K562 (cell line): ENCODE data around the gene LIPN. TPM values are rescaled to one million over a fixed set of nuclear protein-coding genes. Genes with fewer than 3 reads are reported as not detected.

Experiments used
- ATAC-seq: fragments of 200-7000 bp; cut with Tn5 transposase; 3 replicates; pipeline ENCODE4 v1.9.1; 2020; ENCODE audit warnings: moderate library complexity
- BruUV-seq: library from RNA; stranded (reverse); fragments of 400-500 nt; replicated peaks from 2 replicates; lab custom pipeline; 2021; lab: Mats Ljungman, UMichigan
- CTCF ChIA-PET: fragments of 300-600 bp; formaldehyde crosslinking; extraction: SDS; loops from one replicate; lab custom pipeline; 2021; ENCODE audit warnings: low intra/inter-chr PET ratio; lab: Yijun Ruan, JAX
- POLR2A ChIA-PET: fragments of 300-600, 350-650 bp; sonication (Branson Sonifier 250); formaldehyde crosslinking; extraction: SDS; loops from one replicate; lab custom pipeline; 2021; ENCODE audit warnings: antibody characterized with exemption, inconsistent platforms; lab: Yijun Ruan, JAX
- DNase-seq, 4 experiments: peaks; one replicate each; pipeline versions ENCODE4 v3.0.0 to v3.0.0-alpha.2; 2011 to 2018; ENCODE audit warnings: low spot score in 3 of 4, mixed read lengths in 3 of 4; ENCODE audit errors: extremely low read depth in 1 of 4
- FAIRE-seq: peaks from 2 replicates; lab custom pipeline; 2011; peaks lifted over from hg19 to GRCh38; lab: Jason Lieb, UNC
- H2AFZ ChIP-seq: 2 replicates; pipeline ENCODE4 v1.6.0; 2011; ENCODE audit warnings: low read depth, low read length, control low read depth, inconsistent platforms
- H3K27ac ChIP-seq: fragments of 200-600 bp; 3 replicates; pipeline ENCODE4 v1.8.0; 2011; ENCODE audit warnings: low read depth, mild to moderate bottlenecking, control low read depth, inconsistent platforms, low read length, moderate library complexity, mixed read lengths; ENCODE audit errors: extremely low read depth
- H3K27me3 ChIP-seq, 2 experiments: fragments of 300-600 bp in 1 of 2; 2 replicates in 1 of 2; 3 replicates in 1 of 2; pipeline versions ENCODE4 v1.6.0 to v1.8.0; 2011; ENCODE audit warnings: inconsistent platforms in 2 of 2, low read length in 2 of 2, mild to moderate bottlenecking in 1 of 2, mixed read lengths in 1 of 2, moderate library complexity in 1 of 2; ENCODE audit not compliant: control insufficient read depth in 2 of 2, insufficient read depth in 2 of 2
- H3K36me3 ChIP-seq: fragments of 300-600 bp; 3 replicates; pipeline ENCODE4 v1.8.0; 2011; ENCODE audit warnings: mild to moderate bottlenecking, low read length, inconsistent platforms; ENCODE audit not compliant: control insufficient read depth, insufficient read depth
- H3K4me1 ChIP-seq, 2 experiments: fragments of 200-600 bp in 1 of 2; replicated peaks in 1 of 2; 2 replicates in 1 of 2; 3 replicates in 1 of 2; pipeline versions ENCODE4 v1.5.1 to v1.8.0; 2011; ENCODE audit warnings: inconsistent platforms in 2 of 2, low read length in 2 of 2, mild to moderate bottlenecking in 1 of 2, mixed read lengths in 1 of 2, moderate library complexity in 1 of 2; ENCODE audit not compliant: control insufficient read depth in 2 of 2, insufficient read depth in 2 of 2
- H3K4me2 ChIP-seq: 2 replicates; pipeline ENCODE4 v1.6.1; 2011; ENCODE audit warnings: low read length, control low read depth, inconsistent platforms, mixed read lengths; ENCODE audit not compliant: insufficient read depth
- H3K4me3 ChIP-seq: fragments of 200-600 bp; sonication (generic), shearing (Covaris generic); 2 replicates; pipeline ENCODE4 v1.5.1; 2016; ENCODE audit warnings: control low read depth, inconsistent platforms
- H3K79me2 ChIP-seq: fragments of 200-600 bp; 3 replicates; pipeline ENCODE4 v1.8.0; 2011; ENCODE audit warnings: low read length, inconsistent platforms; ENCODE audit not compliant: control insufficient read depth, insufficient read depth
- H3K9ac ChIP-seq, 2 experiments: 2 replicates each; pipeline versions ENCODE4 v1.6.0 to v1.6.1; 2011; ENCODE audit warnings: low read depth in 2 of 2, low read length in 2 of 2, control low read depth in 1 of 2, inconsistent platforms in 1 of 2, mild to moderate bottlenecking in 1 of 2, mixed read lengths in 1 of 2; ENCODE audit not compliant: insufficient read depth in 1 of 2
- H3K9me1 ChIP-seq: one replicate; pipeline ENCODE4 v1.6.0; 2011; ENCODE audit warnings: inconsistent platforms, mild to moderate bottlenecking, low read length, moderate library complexity; ENCODE audit not compliant: control insufficient read depth, insufficient read depth
- H3K9me3 ChIP-seq: replicated peaks from 2 replicates; pipeline ENCODE4 v1.5.1; 2011; ENCODE audit warnings: low read depth, low read length, inconsistent platforms; ENCODE audit not compliant: control insufficient read depth, insufficient read depth
- H4K20me1 ChIP-seq: replicated peaks from 2 replicates; pipeline ENCODE4 v1.6.1; 2011; ENCODE audit warnings: low read length, inconsistent platforms, mixed read lengths; ENCODE audit not compliant: control insufficient read depth, insufficient read depth
- GATAD2B ChIP-seq: fragments of 450-650 bp; IDR thresholded peaks from 2 replicates; pipeline ENCODE4 v1.6.1; 2017; ENCODE audit warnings: mild to moderate bottlenecking, borderline replicate concordance
- HLTF ChIP-seq: fragments of 450-650 bp; IDR thresholded peaks from 2 replicates; pipeline ENCODE4 v1.6.1; 2016
- IFI16 ChIP-seq: fragments of 250-450 bp; sonication (Bioruptor Pico); IDR thresholded peaks from 2 replicates; pipeline ENCODE4 v2.1.2; 2022; ENCODE audit warnings: mild to moderate bottlenecking, inconsistent platforms
- KDM1A ChIP-seq, 2 experiments: fragments of 450-650 bp; IDR thresholded peaks; 2 replicates each; pipeline ENCODE4 v1.6.1; 2016; ENCODE audit warnings: mild to moderate bottlenecking in 2 of 2
- MCM7 ChIP-seq, 2 experiments: fragments of 450-650 bp; IDR thresholded peaks; 2 replicates each; pipeline ENCODE4 v1.6.1; 2016 to 2018
- NCOR1 ChIP-seq: fragments of 450-650 bp; IDR thresholded peaks from 2 replicates; pipeline ENCODE4 v1.6.1; 2016; ENCODE audit warnings: mild to moderate bottlenecking, moderate library complexity
- NR1H2 ChIP-seq: sonication (generic); formaldehyde crosslinking; IDR thresholded peaks from 2 replicates; pipeline ENCODE4 v1.4.0; 2020; ENCODE audit warnings: mild to moderate bottlenecking, missing genetic modification reagents
- SMAD2 ChIP-seq: fragments of 150-350 bp; IDR thresholded peaks from 2 replicates; pipeline ENCODE4 v1.6.1; 2014; ENCODE audit warnings: low read depth, mild to moderate bottlenecking, low read length
- TCFL5 ChIP-seq: fragments of 250-450 bp; sonication (Bioruptor Pico); conservative IDR thresholded peaks from 2 replicates; pipeline ENCODE4 v1.6.1; 2021; ENCODE audit warnings: mild to moderate bottlenecking, moderate library complexity, matching md5 sums
- THAP12 ChIP-seq: fragments of 250-450 bp; sonication (Bioruptor Pico); IDR thresholded peaks from 2 replicates; pipeline ENCODE4 v1.9.0; 2021; ENCODE audit warnings: mild to moderate bottlenecking, inconsistent platforms
- ZNF174 ChIP-seq: fragments of 250-450 bp; sonication (Bioruptor Pico); IDR thresholded peaks from 2 replicates; pipeline ENCODE4 v1.4.0; 2020; ENCODE audit warnings: mild to moderate bottlenecking
- ZNF407 ChIP-seq: fragments of 450-650 bp; IDR thresholded peaks from 2 replicates; pipeline ENCODE4 v1.6.1; 2016; ENCODE audit warnings: low read depth
- ZNF76 ChIP-seq: fragments of 250-450 bp; sonication (Bioruptor Pico); IDR thresholded peaks from 2 replicates; pipeline ENCODE4 v1.4.0; 2020; ENCODE audit warnings: mild to moderate bottlenecking, moderate library complexity, borderline replicate concordance
- ZNF766 ChIP-seq: fragments of 200-800 bp; sonication (Bioruptor generic); conservative IDR thresholded peaks from 2 replicates; pipeline ENCODE4 v1.6.1; 2016; ENCODE audit warnings: missing genetic modification characterization, missing compliant biosample characterization
- WGBS: fragments of 100-300 bp; shearing (Covaris generic); methylation state at CpG from one replicate; pipeline ENCODE4 v1.1.6; 2016; ENCODE audit warnings: low coverage, mixed read lengths; ENCODE audit not compliant: insufficient coverage; ENCODE audit errors: missing lambda C conversion rate; 5-methylcytosine and 5-hydroxymethylcytosine counted together
- in situ Hi-C: fragments of 300-500 bp; cut with MboI; formaldehyde crosslinking; loops from 4 replicates; pipeline ENCODE4 v1.15.0; 2018; ENCODE audit warnings: inconsistent platforms, mixed read lengths
- intact Hi-C: fragments of 100-400 bp; cut with micrococcal nuclease; formaldehyde crosslinking; loops from 2 replicates; pipeline ENCODE4 v1.14.2; 2022
- polyA plus RNA-seq, 8 experiments: library from polyadenylated mRNA; depleted of rRNA in 4 of 8; stranded (reverse) in 5 of 8; unstranded in 3 of 8; fragments of >200 nt; fragmentation: Nextera tagmentation in 2 of 8; fragmentation: Illumina TruSeq in 1 of 8; extraction: Ambion mirVana in 2 of 8; extraction: Trizol in 1 of 8; gene quantifications; 2 replicates each; pipeline versions ENCODE4 v1.2.1 to v1.2.3, GENCODE V29; 2011 to 2014; ENCODE audit warnings: inconsistent platforms in 1 of 8, missing spikeins in 1 of 8
- total RNA-seq, 7 experiments: library from RNA; depleted of rRNA in 6 of 7; stranded (reverse); fragments of >200 nt in 6 of 7; fragmentation: Illumina TruSeq in 2 of 7; extraction: Trizol in 2 of 7; gene quantifications; 2 replicates each; pipeline versions ENCODE4 v1.2.1 to v1.2.3, GENCODE V29; 2011 to 2021; ENCODE audit warnings: low replicate concordance in 1 of 7

Gene LIPN
- total and polyA plus RNA-seq, 9 of the 15 experiments (the other 6 are each of a cell fraction or from before 2014, with no cell fraction given), result not detected

- Histone ChIP-seq H3K4me3 (no peak overlapping the region), H3K9me3 (no peaks in the 10 kb centered on the region), H3K36me3 (no peaks in the 10 kb centered on the region), H2AFZ (no peak overlapping the region), H3K27ac (no peak overlapping the region), H3K27me3 (no peaks in the 10 kb centered on the region), H3K4me2 (no peak overlapping the region), H3K9me1 (no peaks in the 10 kb centered on the region), H3K4me1 (no peaks in the 10 kb centered on the region), H3K79me2 (no peaks in the 10 kb centered on the region), H3K9ac (no peak overlapping the region), H4K20me1 (no peaks in the 10 kb centered on the region)
- WGBS, result 0% methylated on average over 1 of the region's 1 CpG
- CTCF ChIA-PET, result no interaction called here
- in situ Hi-C loops (no loop called here), intact Hi-C loops (no loop called here)
- DNase-seq (no peak), ATAC-seq (no peak), FAIRE-seq (no peak)
- POLR2A ChIA-PET, result no interaction called here
- TF ChIP-seq SMAD2, result no peak
- TF ChIP-seq ZNF407, result no peak
- TF ChIP-seq NCOR1, result no peak
- TF ChIP-seq ZNF766 (CRISPR knock-in tag), result no peak
- TF ChIP-seq HLTF, result no peak
- TF ChIP-seq ZNF174 (CRISPR knock-in tag), result no peak
- TF ChIP-seq THAP12, result no peak
- no peak for TF ChIP-seq TCFL5 (CRISPR knock-in tag)
- TF ChIP-seq ZNF76 (CRISPR knock-in tag), result no peak
- TF ChIP-seq MCM7 (IDR thresholded peaks at IDR 0.05), result no peak
- no peak for TF ChIP-seq GATAD2B
- TF ChIP-seq NR1H2 (CRISPR knock-in tag), result no peak
- TF ChIP-seq KDM1A (IDR thresholded peaks at IDR 0.05), result no peak
- no peak for TF ChIP-seq IFI16
- no TSS peak for BruUV-seq
These were observed 3.2 kb upstream of the LIPN start for GRCh38 chr10:88756660-88757059.
